HG02981 (cell line): Measurements from ENCODE around the gene SKAP2.

Experiments
- ATAC-seq: cut with Tn5 transposase; IDR thresholded peaks from one replicate; pipeline ENCODE4 v1.9.1; 2021; ENCODE audit warnings: mild to moderate bottlenecking, moderate library complexity; ENCODE audit not compliant: unreplicated experiment

The SKAP2 gene

DNA sequence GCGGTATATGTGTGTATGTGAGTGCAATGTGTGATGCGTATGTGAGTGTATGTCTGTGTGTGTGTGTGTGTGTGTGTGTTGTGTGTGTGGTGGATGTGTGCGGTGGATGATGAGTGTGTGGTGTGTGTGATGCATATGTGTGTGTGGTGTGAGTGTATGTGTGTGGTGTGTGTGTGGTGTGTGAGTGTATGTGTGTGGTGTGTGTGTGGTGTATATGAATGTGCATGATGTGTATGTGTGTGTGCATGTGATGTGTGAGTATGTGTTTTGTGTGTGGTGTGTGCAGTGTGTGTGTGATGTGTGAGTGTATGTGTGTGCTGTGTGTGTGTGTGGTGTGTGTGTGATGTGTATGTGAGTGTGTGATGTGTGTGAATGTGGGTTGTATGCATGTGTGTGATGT lies 222.0 kb downstream of the SKAP2 start:
- no peak for ATAC-seq

DNA sequence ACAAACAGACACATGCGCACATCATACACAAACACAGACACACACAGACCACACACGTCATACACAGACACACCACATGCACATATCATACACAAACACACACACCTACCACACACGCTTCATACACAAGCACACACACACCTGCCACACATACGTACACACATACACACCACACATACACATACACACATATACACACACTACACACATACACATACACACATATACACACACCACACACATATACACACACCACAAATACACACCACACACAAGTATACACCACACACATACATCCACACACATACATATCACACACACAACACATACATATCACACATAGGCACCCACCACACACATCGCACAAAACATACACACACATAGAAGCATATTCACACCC lies 224.7 kb downstream of the SKAP2 start:
- ATAC-seq = no peak

DNA sequence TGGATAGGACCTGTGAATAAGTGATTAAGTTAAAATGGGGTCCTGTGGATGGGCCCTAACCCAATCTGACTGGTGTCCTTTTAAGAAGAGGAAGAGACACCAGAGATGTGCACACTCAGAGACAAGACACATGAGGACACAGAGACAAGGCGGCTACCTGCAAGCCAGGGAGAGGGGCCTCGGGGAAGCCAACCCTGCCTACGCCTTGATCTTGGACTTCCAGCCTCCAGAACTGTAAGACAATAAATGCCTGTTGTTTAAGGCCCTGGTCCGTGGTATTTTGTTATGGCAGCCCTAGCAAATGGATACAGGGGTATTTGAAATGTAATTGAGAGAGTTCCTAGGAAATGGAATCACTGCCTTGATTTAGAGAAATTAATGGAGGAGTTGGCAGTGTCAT lies 225.3 kb downstream of the SKAP2 start:
- no peak for ATAC-seq

DNA sequence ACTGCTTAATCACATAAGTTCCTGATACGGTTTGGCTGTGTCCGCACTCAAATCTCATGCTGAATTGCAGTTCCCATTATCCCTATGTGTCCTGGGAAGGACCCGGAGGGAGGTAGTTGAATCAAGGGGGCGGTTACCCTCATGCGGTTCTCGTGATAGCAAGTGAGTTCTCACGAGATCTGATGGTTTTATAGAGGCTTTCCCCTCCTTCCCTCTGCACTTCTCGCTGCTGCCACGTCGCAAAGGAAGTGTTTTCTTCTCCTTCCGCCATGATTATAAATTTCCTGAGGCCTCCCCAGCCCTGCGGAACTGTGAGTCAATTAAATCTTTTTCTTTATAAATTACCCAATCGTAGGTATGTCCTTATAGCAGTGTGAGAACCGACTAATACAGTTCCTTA lies 226.2 kb downstream of the SKAP2 start:
- ATAC-seq = no peak

DNA sequence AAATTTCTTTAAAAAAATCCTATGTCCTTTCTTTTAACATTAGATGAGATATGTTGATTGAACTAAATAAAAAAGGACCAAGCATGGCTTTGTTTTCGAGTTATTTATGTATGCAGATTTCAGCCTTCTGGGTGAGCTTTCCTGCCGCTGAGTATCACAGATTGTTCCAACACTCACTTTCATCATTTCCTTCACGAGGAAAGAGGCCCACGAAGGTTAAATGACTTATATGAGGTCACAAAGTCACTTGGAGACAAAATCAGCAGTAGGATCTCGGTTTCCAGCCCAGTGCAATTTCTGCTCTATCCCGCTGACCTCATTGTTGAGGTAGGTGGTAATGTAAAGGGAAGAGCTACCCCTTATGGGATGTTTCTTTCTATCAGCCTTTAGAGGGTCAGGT lies 226.8 kb downstream of the SKAP2 start:
- ATAC-seq = no peak

DNA sequence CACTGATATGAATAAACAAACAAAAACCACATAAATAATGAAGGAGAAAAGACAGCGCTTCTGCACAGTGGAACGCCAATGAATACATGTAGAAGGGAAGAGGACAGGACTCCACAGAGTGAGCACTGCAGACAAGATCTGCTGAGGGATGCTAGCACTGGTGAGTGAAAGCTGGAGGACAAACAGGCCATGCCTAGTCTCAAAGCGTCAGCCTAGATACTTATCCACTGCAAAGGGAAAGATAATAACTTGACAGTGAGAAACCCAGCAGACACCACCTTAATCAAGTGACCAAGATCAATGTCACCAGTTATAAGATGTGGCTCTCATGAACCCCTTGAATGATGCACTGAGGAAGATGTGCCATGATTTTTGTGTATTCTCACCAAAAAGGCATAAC lies 227.6 kb downstream of the SKAP2 start:
- ATAC-seq = no peak

DNA sequence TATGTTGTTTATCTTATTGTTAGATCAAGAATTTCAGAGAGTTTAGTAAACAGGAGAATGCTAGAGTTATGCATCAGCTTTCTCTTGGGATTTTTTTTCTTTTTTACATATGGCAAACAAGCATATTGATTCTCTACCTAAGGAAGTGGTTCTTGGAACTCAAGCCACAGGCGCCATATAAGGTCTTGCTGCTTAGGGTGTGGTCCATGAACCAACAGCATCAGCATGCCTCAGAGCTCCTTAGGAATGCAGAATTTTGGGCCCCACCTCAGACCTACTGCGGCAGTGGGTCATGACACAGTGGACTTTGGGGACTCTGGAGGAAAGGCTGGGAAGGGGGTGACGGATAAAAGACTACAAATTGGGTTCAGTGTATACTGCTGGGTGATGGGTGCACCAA lies 230.8 kb downstream of the SKAP2 start:
- no peak for ATAC-seq

DNA sequence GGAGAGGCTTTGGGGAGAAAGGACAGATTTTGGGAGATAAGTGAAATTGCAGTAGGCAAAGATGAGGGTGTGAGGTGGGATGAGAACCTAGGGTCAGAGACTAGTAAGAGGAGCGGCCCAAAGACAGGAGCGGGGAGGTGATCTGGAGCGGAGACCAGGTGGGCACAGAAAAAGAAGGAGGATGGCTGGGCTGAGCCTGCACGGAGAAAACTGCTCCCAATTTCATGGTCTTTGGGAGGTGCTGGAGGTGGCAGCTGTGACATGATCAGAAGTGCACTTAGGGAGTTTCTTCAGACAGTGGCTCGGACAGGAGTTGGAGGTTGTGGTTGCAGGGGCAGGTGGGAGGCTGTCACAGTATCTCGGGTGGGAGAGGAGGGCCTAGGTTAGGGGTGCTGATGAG lies 232.8 kb downstream of the SKAP2 start:
- no peak for ATAC-seq

DNA sequence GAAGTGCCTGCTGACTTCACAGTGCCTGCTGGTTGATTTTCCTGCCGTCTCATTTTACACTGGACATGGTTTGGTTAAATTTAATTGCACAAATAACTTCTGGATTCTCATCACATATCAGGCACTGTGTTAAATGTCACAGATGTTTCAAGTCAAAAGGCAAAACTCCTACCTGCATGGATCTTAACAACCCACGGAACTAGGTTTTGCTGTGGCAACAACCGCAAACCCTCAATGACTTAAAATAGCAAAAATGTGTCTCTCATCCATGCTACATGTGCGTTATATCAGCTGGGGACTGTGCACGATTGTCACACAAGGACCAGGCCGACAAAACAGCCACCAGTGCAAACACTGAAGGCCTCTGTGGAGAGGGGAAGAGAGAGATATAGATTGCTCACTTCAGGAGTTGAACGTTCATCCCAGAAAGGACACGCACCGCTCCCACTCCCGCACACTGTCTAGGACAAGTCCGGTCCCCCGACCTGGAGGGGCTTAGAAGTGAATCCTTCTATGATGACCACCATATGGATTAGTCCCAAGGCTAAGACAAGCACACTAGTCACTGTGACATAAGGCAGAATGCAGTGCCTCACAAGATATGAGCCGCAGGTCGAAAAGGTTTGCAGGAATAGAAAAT lies 233.3 kb downstream of the SKAP2 start:
- no peak for ATAC-seq

DNA sequence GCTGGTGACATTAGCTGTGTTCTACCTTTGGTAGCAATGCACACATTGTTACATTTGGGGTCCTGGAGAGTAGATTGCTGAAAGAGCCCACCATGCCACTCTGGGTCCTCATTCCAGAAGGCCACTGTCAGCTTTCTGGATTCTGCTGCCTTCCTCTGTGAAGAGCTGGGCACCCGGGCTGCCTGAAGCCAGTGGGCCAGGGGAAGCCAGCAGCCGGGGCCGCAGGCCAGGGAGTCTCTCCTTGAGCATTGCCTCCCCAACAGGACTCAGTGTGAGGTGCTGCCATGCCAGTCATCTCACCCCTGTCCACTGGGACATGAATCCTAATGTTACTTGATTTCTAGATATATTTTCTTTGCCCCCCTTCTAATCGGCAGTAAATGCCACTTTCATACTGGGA lies 234.0 kb downstream of the SKAP2 start:
- ATAC-seq = no peak

DNA sequence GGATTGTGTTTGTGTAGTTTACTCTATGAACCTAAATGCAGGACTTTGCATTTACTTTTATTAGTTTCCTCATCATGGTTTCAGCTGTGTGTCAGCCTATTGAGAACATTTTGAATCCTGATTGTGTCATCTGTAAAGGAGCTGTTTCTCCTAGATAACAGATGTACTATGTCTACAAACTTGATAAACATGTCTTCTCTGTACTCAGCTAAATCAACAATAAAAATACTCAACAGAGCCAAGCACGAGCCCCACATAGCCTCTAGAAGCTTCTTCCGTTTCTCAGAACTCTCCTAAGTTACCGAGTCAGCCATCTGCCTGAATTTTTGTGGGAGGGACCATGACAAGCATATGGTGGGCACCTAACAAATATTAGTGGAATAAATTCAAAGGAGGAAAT lies 234.7 kb downstream of the SKAP2 start:
- ATAC-seq = no peak

DNA sequence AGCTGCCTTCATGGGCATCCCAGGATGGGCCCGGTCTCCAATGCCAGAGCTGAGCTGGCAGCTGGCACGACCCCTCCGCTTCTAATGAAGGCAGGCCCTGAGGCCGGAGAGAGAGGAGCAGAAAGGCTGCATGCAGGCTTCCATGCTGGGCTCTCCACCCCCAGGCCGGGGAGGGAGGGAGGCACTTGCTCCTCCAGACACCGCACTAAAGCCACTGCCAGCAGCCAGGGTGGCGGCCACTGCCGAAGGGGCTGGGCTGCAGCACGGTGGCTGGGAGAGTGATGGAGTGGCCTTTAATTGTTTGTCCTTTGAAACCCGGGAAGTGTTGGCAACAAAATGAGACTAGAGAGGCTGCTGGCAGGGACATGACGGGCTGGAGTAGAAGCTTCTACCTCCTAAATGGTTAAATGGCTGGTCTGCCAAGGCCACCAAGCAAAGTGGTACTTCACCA lies 236.5 kb downstream of the SKAP2 start:
- no peak for ATAC-seq

DNA sequence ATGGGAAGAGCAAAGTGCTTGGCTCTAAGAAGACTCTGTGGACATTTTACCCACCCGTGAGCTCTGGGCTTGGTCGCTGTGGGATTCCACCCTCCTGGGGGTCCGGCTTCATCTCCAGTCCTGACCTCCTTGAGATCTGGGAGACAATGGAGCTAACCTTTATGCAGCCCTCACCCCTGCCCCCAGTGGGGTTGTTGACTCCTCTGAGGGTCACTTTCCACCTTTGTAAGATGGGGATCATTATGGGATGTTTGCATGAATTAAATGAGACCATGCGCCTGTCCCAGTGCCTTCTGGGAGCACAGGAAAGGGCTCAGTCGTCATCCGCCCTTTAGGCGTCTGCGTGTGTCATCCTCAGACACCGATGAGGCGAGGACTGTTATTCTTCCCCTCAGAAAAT lies 237.2 kb downstream of the SKAP2 start:
- ATAC-seq = no peak

DNA sequence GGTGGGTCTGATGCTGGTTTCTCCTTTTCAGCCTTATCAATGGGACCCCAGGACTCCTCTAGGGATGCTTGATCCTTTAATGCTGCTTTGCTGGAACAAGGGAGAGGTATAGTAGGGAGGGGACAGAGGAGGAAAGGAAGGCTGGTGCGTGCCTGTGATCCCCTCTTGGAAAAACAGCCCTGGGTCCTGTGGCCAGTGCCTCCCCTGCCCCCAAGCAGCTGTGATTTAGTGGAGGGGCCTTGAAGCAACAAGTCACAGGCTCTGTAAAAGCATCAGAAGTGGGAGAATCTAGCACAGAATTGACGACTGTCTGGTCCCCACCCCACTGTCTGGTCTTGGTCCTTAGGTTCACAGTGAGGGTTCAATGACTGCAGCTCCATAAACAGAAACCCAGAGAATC lies 237.7 kb downstream of the SKAP2 start:
- ATAC-seq = no peak

DNA sequence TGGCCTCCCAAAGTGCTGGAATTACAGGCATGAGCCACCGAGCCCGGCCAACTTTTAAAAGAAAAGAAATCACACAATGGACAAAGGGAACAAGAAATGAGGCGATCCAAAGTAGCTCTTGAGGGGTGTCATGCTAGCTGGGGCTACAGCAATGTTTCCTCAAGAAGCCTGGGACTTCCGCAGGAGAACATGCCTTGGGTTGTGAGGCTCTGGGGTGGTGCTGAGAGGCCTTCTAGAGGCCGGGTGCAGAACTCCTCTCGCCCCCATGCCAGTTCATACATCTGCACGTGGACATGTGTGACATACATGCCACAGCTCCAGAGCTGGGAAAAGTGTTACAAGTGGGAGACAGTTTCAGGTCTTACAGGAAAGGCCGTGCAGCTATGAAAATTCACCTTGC lies 238.2 kb downstream of the SKAP2 start:
- ATAC-seq = no peak

DNA sequence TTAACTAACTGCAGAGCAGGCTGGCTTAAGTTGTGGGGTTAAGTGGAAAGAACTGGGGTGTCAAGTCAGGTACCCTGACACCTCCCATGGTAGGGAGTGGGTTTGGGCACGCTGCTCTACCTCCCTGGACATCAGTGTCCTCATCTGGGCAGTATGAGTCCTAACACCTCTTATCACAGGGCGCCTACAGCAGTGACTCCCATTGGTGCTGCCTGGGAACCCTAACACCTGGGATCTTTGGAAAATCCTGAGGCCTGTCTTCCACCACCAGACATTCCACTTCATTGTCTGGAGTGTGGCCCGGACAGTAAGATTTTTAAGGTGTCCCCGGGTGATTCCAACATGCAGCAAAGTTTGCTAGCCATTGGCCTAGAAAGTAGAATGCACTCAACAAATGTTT lies 239.1 kb downstream of the SKAP2 start:
- ATAC-seq = no peak

DNA sequence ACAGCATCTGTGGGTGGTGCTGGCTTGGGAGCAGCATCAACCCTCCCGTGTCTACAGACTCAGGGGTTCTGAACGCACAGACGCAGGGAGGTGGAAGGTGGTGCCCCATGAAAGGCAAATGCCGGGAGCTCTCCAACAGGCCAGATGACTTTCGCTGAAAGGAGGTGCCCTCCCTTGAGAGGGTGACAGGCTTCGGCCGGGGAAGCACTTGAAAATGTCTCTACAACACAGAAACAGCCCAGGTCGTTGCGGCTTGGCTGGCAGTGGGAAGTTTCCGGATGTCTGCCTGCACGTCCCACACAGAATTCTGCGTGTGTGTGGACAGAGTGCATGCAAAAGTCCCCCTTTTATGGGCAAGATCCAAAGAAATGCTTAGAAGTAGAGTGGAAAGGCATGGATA lies 239.6 kb downstream of the SKAP2 start:
- ATAC-seq = no peak

DNA sequence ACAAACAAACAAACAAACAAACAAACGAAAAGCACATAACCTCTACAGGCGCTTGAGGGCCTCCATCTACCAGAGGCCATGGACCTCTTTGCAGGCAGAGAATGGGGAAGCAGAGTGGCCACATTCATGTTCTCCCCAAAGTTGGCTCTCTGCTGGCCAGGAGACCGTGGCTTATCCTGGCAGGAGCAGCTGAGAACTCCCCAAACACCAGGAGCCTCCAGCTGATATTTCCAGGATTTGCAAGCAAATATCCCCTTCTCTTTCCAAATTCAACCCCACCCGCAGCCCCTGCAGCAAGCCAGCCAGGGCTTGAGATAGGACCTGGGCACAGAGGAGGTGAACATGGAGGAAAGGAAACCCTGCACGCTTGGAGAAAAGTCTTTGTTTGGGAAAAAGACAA lies 240.0 kb downstream of the SKAP2 start:
- ATAC-seq = no peak

DNA sequence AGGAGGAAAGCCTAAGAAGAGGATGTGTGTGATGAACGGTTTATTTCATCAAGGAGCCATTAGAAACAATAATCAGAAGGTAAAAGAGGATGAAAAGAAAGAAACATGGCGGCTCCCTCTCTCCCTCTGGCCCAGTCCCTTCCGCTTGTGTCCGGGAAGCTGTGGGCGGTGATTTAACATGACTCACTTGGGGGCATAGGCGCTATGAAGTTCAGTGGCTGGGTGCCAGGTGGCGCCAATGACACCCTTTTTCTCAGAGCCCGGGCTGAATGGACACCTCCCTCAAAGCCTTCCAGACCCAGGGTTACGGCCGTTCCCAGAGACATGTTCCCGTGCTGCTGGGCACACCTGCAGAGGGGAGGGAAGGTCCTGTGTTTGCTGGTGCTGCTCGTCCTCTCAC lies 244.0 kb downstream of the SKAP2 start:
- ATAC-seq = no peak

DNA sequence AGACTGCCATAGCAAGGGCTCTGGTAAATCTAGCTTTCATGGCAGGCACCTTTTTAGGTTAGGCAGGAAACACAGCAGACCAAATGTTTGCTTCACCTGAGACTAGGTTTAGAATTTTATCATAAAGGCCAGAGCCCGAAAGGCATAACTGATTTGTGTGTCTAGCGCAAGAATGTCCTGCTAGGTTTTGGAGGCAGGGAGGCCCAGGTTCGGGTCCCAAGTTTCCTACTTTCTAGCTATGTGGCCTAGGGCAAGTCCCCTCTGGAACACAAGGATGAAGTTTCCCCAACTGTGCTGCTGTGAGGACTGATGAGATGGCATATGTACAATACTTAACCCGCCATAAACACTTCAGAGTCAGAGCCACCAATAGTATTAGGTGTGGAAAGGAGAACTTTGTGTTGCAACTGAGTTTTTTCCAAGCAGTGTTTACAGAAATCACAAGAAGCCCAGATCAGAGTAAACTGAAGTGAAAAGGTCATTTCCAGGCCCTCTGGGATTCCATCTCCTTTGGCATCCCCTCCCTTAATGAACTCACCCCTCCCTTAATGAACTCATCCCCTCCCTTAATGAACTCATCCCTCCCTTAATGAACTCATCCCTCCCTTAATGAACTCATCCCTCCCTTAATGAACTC lies 244.9 kb downstream of the SKAP2 start:
- no peak for ATAC-seq

DNA sequence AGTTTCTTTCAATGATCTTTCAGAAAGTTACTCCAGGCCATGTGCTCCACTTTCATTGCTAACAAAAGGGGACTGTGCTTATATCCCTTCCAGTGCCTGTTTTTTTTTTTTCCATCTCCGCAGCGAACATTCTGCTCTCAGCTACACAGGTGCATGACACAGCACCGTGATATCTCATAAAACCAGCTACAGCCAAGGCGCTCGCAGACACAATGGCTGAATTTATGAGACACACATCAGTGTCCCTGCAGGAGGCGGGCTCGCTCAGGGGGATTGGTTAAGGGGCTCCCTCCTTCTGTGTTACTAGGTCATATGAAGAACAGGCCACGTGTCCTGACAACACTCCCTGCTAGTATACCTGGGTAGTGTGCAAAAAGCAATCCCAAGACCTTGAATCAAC lies 245.5 kb downstream of the SKAP2 start:
- no peak for ATAC-seq

DNA sequence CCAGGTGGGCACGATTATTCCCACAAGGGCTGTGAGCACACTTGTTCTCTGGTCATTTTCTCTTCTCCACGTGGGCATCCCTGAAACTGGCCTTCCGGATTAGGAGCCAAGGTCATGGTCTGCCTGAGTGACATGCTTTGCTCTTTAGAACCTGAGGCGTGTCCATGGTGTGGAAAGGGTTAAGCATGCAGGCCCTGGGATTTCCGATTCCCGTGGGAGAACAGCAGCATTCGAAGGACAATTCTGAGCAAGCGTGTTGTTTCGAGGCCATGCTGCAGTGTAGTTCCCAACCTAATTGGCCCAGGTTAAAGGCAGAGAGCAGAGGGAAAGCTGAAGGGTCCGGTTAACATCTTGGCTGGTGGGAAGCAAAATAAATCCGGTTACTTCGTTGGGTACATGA lies 245.9 kb downstream of the SKAP2 start:
- ATAC-seq = no peak
